ENCODE results near the gene MAGEA3. TPM values are rescaled to one million over a fixed set of nuclear protein-coding genes. Genes with fewer than 3 reads are reported as not detected.

Gene MAGEA3
- total and polyA plus RNA-seq, 2 donors (not counting 3 experiments of a cell fraction or from before 2014, with no cell fraction given): not detected

Other genes with a start within 250 kb of the MAGEA3 start
- not detected in 2 replicates for gene GABRA3, start 247.5 kb upstream of the MAGEA3 start, total RNA-seq
- gene GABRA3, start 247.5 kb upstream of the MAGEA3 start, polyA plus RNA-seq: not detected in 2 replicates
- gene GABRQ, start 60.9 kb upstream of the MAGEA3 start, total RNA-seq: not detected in 2 replicates
- gene GABRQ, start 60.9 kb upstream of the MAGEA3 start, polyA plus RNA-seq: 0.01 and 0.02 TPM in 2 replicates
- gene CSAG2, start 10.5 kb downstream of the MAGEA3 start, total RNA-seq: not detected in 2 replicates
- not detected in 2 replicates for gene CSAG2, start 10.5 kb downstream of the MAGEA3 start, polyA plus RNA-seq
- gene MAGEA2B, start 15.8 kb downstream of the MAGEA3 start, total RNA-seq: not detected in 2 replicates
- gene MAGEA2B, start 15.8 kb downstream of the MAGEA3 start, polyA plus RNA-seq: not detected in 2 replicates
- not detected in 2 replicates for gene CSAG1, start 34.9 kb downstream of the MAGEA3 start, total RNA-seq
- not detected in 2 replicates for gene CSAG1, start 34.9 kb downstream of the MAGEA3 start, polyA plus RNA-seq
- gene MAGEA12, start 35.0 kb downstream of the MAGEA3 start, total RNA-seq: not detected in 2 replicates
- not detected in 2 replicates for gene MAGEA12, start 35.0 kb downstream of the MAGEA3 start, polyA plus RNA-seq
- gene MAGEA2, start 55.0 kb downstream of the MAGEA3 start, total RNA-seq: not detected in 2 replicates
- gene MAGEA2, start 55.0 kb downstream of the MAGEA3 start, polyA plus RNA-seq: not detected in 2 replicates
- gene CSAG3, start 60.4 kb downstream of the MAGEA3 start, total RNA-seq: not detected in 2 replicates
- not detected in 2 replicates for gene CSAG3, start 60.4 kb downstream of the MAGEA3 start, polyA plus RNA-seq
- gene MAGEA6, start 70.9 kb downstream of the MAGEA3 start, total RNA-seq: not detected in 2 replicates
- not detected in 2 replicates for gene MAGEA6, start 70.9 kb downstream of the MAGEA3 start, polyA plus RNA-seq
- 28.2 and 28.6 TPM in 2 replicates for gene CETN2, start 132.0 kb downstream of the MAGEA3 start, total RNA-seq
- 15.1 and 15.4 TPM in 2 replicates for gene CETN2, start 132.0 kb downstream of the MAGEA3 start, polyA plus RNA-seq
- gene NSDHL, start 132.3 kb downstream of the MAGEA3 start, total RNA-seq: 40.0 and 43.4 TPM in 2 replicates
- 43.7 and 44.5 TPM in 2 replicates for gene NSDHL, start 132.3 kb downstream of the MAGEA3 start, polyA plus RNA-seq
- gene ZNF185, start 199.3 kb downstream of the MAGEA3 start, total RNA-seq: 19.7 and 31.6 TPM in 2 replicates
- 15.5 and 18.7 TPM in 2 replicates for gene ZNF185, start 199.3 kb downstream of the MAGEA3 start, polyA plus RNA-seq